Neural crest cell (in vitro differentiated cells): ENCODE results near the gene TEAD3. TPM values are rescaled to one million over a fixed set of nuclear protein-coding genes. Genes with fewer than 3 reads are reported as not detected.

Source experiments
- DNase-seq: peaks from one replicate; pipeline ENCODE4 v3.0.0; 2021; ENCODE audit warnings: low read depth, mixed read lengths, low spot score
- H3K27ac Mint-ChIP-seq: one replicate; pipeline ENCODE4 v1.8.0; 2021; ENCODE audit warnings: mild to moderate bottlenecking, mixed read lengths; ENCODE audit not compliant: unreplicated experiment
- H3K27me3 Mint-ChIP-seq: 2 replicates; pipeline ENCODE4 v1.8.0; 2021; ENCODE audit warnings: low read depth, mild to moderate bottlenecking, mixed read lengths
- H3K36me3 Mint-ChIP-seq: 2 replicates; pipeline ENCODE4 v1.8.0; 2021; ENCODE audit warnings: low read depth, mild to moderate bottlenecking, mixed read lengths
- H3K4me1 Mint-ChIP-seq: 2 replicates; pipeline ENCODE4 v1.8.0; 2021; ENCODE audit warnings: mixed read lengths
- H3K4me3 Mint-ChIP-seq: one replicate; pipeline ENCODE4 v1.8.0; 2021; ENCODE audit warnings: mild to moderate bottlenecking, mixed read lengths
- H3K9me3 Mint-ChIP-seq: 2 replicates; pipeline ENCODE4 v1.8.0; 2021; ENCODE audit warnings: mixed read lengths
- CTCF ChIP-seq: fragments of 200-600 bp; sonication (generic); conservative IDR thresholded peaks from 2 replicates; pipeline ENCODE4 v1.5.0; 2021; ENCODE audit warnings: antibody characterized with exemption, mild to moderate bottlenecking
- total RNA-seq: library from RNA; stranded (reverse); gene quantifications from 2 replicates; pipeline ENCODE4 v1.2.1, GENCODE V29; 2021

The TEAD3 gene
- total RNA-seq, 1 donor from 2014 or later: 19.2 TPM

GRCh38 chr6:35514587-35514986 lies 17.7 kb upstream of the TEAD3 start:
- H3K4me1 Mint-ChIP-seq: peaks cover 4% of the 10 kb centered on the region
- H3K27me3 Mint-ChIP-seq: no peaks in the 10 kb centered on the region
- DNase-seq: no peak
- no peak for TF ChIP-seq CTCF
- H3K27ac Mint-ChIP-seq: peak overlapping the region; percentile 0
- no peak overlapping the region for H3K4me3 Mint-ChIP-seq
- no peaks in the 10 kb centered on the region for H3K9me3 Mint-ChIP-seq
- H3K36me3 Mint-ChIP-seq: no peaks in the 10 kb centered on the region

- no peak for TF ChIP-seq CTCF
- no peak within 1 kb of the TSS for H3K4me3 Mint-ChIP-seq
- no peaks in the 10 kb centered on the region for H3K36me3 Mint-ChIP-seq
- no peaks in the 10 kb centered on the region for H3K9me3 Mint-ChIP-seq
- no peak for DNase-seq
- no peak within 1 kb of the TSS for H3K27ac Mint-ChIP-seq
- no peaks in the 10 kb centered on the region for H3K27me3 Mint-ChIP-seq
- H3K4me1 Mint-ChIP-seq: peaks cover 18% of the 10 kb centered on the region
These were observed 15.9 kb upstream of the TEAD3 start, which contains the start of gene TULP1 for GRCh38 chr6:35512740-35513139. TULP1 (minus strand) TSS chr6:35512896; CDS start chr6:35512858, 38 bp downstream.

- Mint-ChIP-seq H3K27me3 (no peaks in the 10 kb centered on the region), H3K27ac (no peak overlapping the region), H3K4me1 (peaks cover 23% of the 10 kb centered on the region), H3K4me3 (no peak overlapping the region), H3K36me3 (no peaks in the 10 kb centered on the region), H3K9me3 (no peaks in the 10 kb centered on the region)
- TF ChIP-seq CTCF: no peak
- DNase-seq: no peak
These were observed 15.1 kb upstream of the TEAD3 start for GRCh38 chr6:35512006-35512405.

DNA sequence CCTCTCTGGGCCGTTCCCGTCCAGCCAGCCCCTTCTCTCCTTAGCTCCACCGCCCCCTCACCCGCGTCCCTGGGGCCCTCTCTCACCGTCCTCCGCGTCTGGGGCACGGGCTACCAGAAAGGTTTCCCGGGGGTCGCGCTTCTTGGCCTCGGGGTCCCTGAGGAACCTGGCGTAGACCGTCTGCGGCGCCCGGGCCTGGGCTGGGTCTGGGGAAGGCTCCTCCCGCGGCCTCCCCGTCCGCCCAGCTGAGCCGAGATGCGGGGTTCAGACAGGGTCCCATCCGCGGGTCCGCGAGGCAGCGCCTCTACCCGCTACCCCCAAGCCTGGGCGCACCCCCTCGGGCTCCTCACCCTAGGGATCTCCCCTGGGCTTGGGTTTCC lies 14.7 kb upstream of the TEAD3 start:
- H3K4me3 Mint-ChIP-seq: no peak overlapping the region
- H3K36me3 Mint-ChIP-seq: no peaks in the 10 kb centered on the region
- no peak for DNase-seq
- TF ChIP-seq CTCF: no peak
- no peaks in the 10 kb centered on the region for H3K9me3 Mint-ChIP-seq
- no peaks in the 10 kb centered on the region for H3K27me3 Mint-ChIP-seq
- peaks cover 27% of the 10 kb centered on the region for H3K4me1 Mint-ChIP-seq
- H3K27ac Mint-ChIP-seq: no peak overlapping the region

GRCh38 chr6:35510916-35511561 lies 14.2 kb upstream of the TEAD3 start:
- H3K27me3 Mint-ChIP-seq: no peaks in the 10 kb centered on the region
- H3K4me3 Mint-ChIP-seq: no peak overlapping the region
- H3K4me1 Mint-ChIP-seq: peaks cover 32% of the 10 kb centered on the region
- no peak for DNase-seq
- TF ChIP-seq CTCF: no peak
- H3K27ac Mint-ChIP-seq: no peak overlapping the region
- H3K9me3 Mint-ChIP-seq: no peaks in the 10 kb centered on the region
- no peaks in the 10 kb centered on the region for H3K36me3 Mint-ChIP-seq
